WTC11 (cell line): ENCODE data around the gene KANSL1L.

ENCODE experiments used
- ATF3 ChIP-seq: sonication (generic); formaldehyde crosslinking; conservative IDR thresholded peaks from 2 replicates; pipeline ENCODE4 v1.8.1; 2022; ENCODE audit warnings: mild to moderate bottlenecking, missing genetic modification reagents
- CTCF ChIP-seq: fragments of 200-600 bp; IDR thresholded peaks from 2 replicates; pipeline ENCODE4 v1.8.0; 2022; ENCODE audit warnings: antibody characterized with exemption
- E2F1 ChIP-seq: sonication (generic); formaldehyde crosslinking; IDR thresholded peaks from 2 replicates; pipeline ENCODE4 v1.8.0; 2022; ENCODE audit warnings: mild to moderate bottlenecking, missing genetic modification reagents
- FOXJ3 ChIP-seq: sonication (generic); formaldehyde crosslinking; IDR thresholded peaks from 2 replicates; pipeline ENCODE4 v1.9.0; 2021; ENCODE audit warnings: missing genetic modification reagents, mild to moderate bottlenecking, borderline replicate concordance
- HMGXB4 ChIP-seq: sonication (generic); formaldehyde crosslinking; IDR thresholded peaks from 2 replicates; pipeline ENCODE4 v1.8.1; 2023; ENCODE audit warnings: mild to moderate bottlenecking, moderate library complexity, missing genetic modification reagents
- NR1H2 ChIP-seq: sonication (generic); formaldehyde crosslinking; IDR thresholded peaks from 2 replicates; pipeline ENCODE4 v1.9.0; 2021; ENCODE audit warnings: mild to moderate bottlenecking, moderate library complexity, missing genetic modification reagents
- NR3C1 ChIP-seq: sonication (generic); formaldehyde crosslinking; conservative IDR thresholded peaks from 2 replicates; pipeline ENCODE4 v1.8.1; 2023; ENCODE audit warnings: low read depth, mild to moderate bottlenecking, missing genetic modification reagents

- no peak for TF ChIP-seq NR3C1 (CRISPR knock-in tag)
- no peak for TF ChIP-seq FOXJ3 (CRISPR knock-in tag)
- no peak for TF ChIP-seq E2F1 (CRISPR knock-in tag)
- TF ChIP-seq CTCF, result no peak
- no peak for TF ChIP-seq ATF3 (CRISPR knock-in tag)
- no peak for TF ChIP-seq HMGXB4
- TF ChIP-seq NR1H2 (CRISPR knock-in tag), result no peak
These were observed 196.6 kb downstream of the KANSL1L start for GRCh38 chr2:209974576-209974975.
